Upper lobe of left lung (tissue), 4 donors: ENCODE measurements around the gene CEP97.

ENCODE experiments used
- CTCF ChIP-seq, 6 experiments: fragments of 450-650 bp in 4 of 6; fragments of 200-600 bp in 2 of 6; sonication (generic) in 2 of 6; IDR thresholded peaks; one replicate each; pipeline ENCODE4 v1.5.1; 2016 to 2019; ENCODE audit warnings: antibody characterized with exemption in 6 of 6
- EP300 ChIP-seq, 4 donors: sonication (generic); formaldehyde crosslinking; IDR thresholded peaks; one replicate each; pipeline ENCODE4 v1.5.1; 2017; ENCODE audit warnings: antibody characterized with exemption in 4 of 4, control low read depth in 2 of 4
- POLR2A ChIP-seq, 4 donors: fragments of 450-650 bp; IDR thresholded peaks; one replicate each; pipeline ENCODE4 v1.5.1; 2016 to 2017; ENCODE audit warnings: antibody characterized with exemption in 4 of 4, mild to moderate bottlenecking in 2 of 4
- POLR2AphosphoS5 ChIP-seq, 2 donors: sonication (generic); formaldehyde crosslinking; IDR thresholded peaks; one replicate each; pipeline ENCODE4 v1.5.1; 2017; ENCODE audit warnings: antibody characterized with exemption in 2 of 2

- no peak for TF ChIP-seq CTCF (IDR thresholded peaks at IDR 0.05)
- no peak for TF ChIP-seq EP300 (IDR thresholded peaks at IDR 0.05)
- no peak for TF ChIP-seq POLR2A (IDR thresholded peaks at IDR 0.05)
- TF ChIP-seq POLR2AphosphoS5 (IDR thresholded peaks at IDR 0.05) = no peak
Measured at GRCh38 chr3:101725194-101725889, 928 bp downstream of the CEP97 start.
